GM12878 (cell line): ENCODE data around the gene PREX1. TPM values are rescaled to one million over a fixed set of nuclear protein-coding genes. Genes with fewer than 3 reads are reported as not detected.

Experiments used
- ATAC-seq: fragments of 200-7000 bp; cut with Tn5 transposase; 3 replicates; pipeline ENCODE4 v1.9.1; 2020; ENCODE audit warnings: mild to moderate bottlenecking, moderate library complexity
- BruUV-seq: library from RNA; stranded (reverse); fragments of 400-500 nt; replicated peaks from 2 replicates; lab custom pipeline; 2021; lab: Mats Ljungman, UMichigan
- CTCF ChIA-PET: fragments of 300-600 bp; sonication (Branson Sonifier 250); formaldehyde crosslinking; extraction: SDS; loops from one replicate; lab custom pipeline; 2021; ENCODE audit warnings: inconsistent platforms; lab: Yijun Ruan, JAX
- POLR2A ChIA-PET: fragments of 350-600 bp; formaldehyde crosslinking; extraction: SDS; loops from one replicate; lab custom pipeline; 2021; ENCODE audit warnings: inconsistent platforms; lab: Charles Lee
- RAD21 ChIA-PET: fragments of 300-600 bp; sonication (Branson Sonifier 250); formaldehyde crosslinking; loops from one replicate; lab custom pipeline; 2023; ENCODE audit warnings: antibody characterized with exemption; ENCODE audit not compliant: unreplicated experiment; lab: Charles Lee
- SMC1A ChIA-PET: fragments of 300-600 bp; sonication (Branson Sonifier 250); formaldehyde crosslinking; loops from one replicate; lab custom pipeline; 2023; ENCODE audit not compliant: unreplicated experiment, uncharacterized antibody; lab: Charles Lee
- DNase-seq: peaks from one replicate; pipeline ENCODE4 v3.0.0-alpha.2; 2011; ENCODE audit warnings: low read depth, low spot score
- FAIRE-seq: peaks from 3 replicates; lab custom pipeline; 2011; peaks lifted over from hg19 to GRCh38; lab: Jason Lieb, UNC
- H2AFZ ChIP-seq: 2 replicates; pipeline ENCODE4 v1.6.0; 2011; ENCODE audit warnings: low read depth, low read length, control low read depth; ENCODE audit not compliant: control insufficient read depth
- H3K27ac ChIP-seq: 2 replicates; pipeline ENCODE4 v1.5.1; 2011; ENCODE audit warnings: control low read depth; ENCODE audit not compliant: control insufficient read depth, insufficient read depth
- H3K27me3 ChIP-seq, 2 experiments: replicated peaks in 1 of 2; 2 replicates each; pipeline versions ENCODE4 v1.6.0 to v1.6.1; 2011; ENCODE audit warnings: low read length in 1 of 2; ENCODE audit not compliant: control insufficient read depth in 2 of 2, insufficient read depth in 2 of 2
- H3K36me3 ChIP-seq, 2 experiments: 2 replicates each; pipeline ENCODE4 v1.5.1; 2011; ENCODE audit warnings: low read length in 1 of 2; ENCODE audit not compliant: control insufficient read depth in 2 of 2, insufficient read depth in 2 of 2
- H3K4me1 ChIP-seq: 2 replicates; pipeline ENCODE4 v1.6.1; 2011; ENCODE audit warnings: mild to moderate bottlenecking, low read length, moderate library complexity, mixed read lengths; ENCODE audit not compliant: control insufficient read depth, insufficient read depth
- H3K4me2 ChIP-seq: 2 replicates; pipeline ENCODE4 v1.6.0; 2011; ENCODE audit warnings: control low read depth; ENCODE audit not compliant: control insufficient read depth, insufficient read depth
- H3K4me3 ChIP-seq: fragments of 200-600 bp; sonication (generic); 2 replicates; pipeline ENCODE4 v1.5.1; 2016
- H3K79me2 ChIP-seq: 2 replicates; pipeline ENCODE4 v1.6.0; 2011; ENCODE audit warnings: low read length; ENCODE audit not compliant: control insufficient read depth, insufficient read depth
- H3K9ac ChIP-seq: 2 replicates; pipeline ENCODE4 v1.8.0; 2011; ENCODE audit warnings: low read length, control low read depth, mixed read lengths; ENCODE audit not compliant: control insufficient read depth, insufficient read depth
- H3K9me3 ChIP-seq: replicated peaks from 3 replicates; pipeline ENCODE4 v1.5.1; 2011; ENCODE audit warnings: mild to moderate bottlenecking, low read length; ENCODE audit not compliant: control insufficient read depth, insufficient read depth
- H4K20me1 ChIP-seq: 2 replicates; pipeline ENCODE4 v1.6.0; 2011; ENCODE audit not compliant: control insufficient read depth, insufficient read depth
- BACH1 ChIP-seq: fragments of 450-650 bp; IDR thresholded peaks from 2 replicates; pipeline ENCODE4 v1.6.1; 2017; ENCODE audit warnings: mild to moderate bottlenecking, borderline replicate concordance
- BCLAF1 ChIP-seq: fragments of 450-650 bp; IDR thresholded peaks from 2 replicates; pipeline ENCODE4 v1.6.1; 2017; ENCODE audit warnings: antibody characterized with exemption, mild to moderate bottlenecking, moderate library complexity
- CEBPB ChIP-seq, 2 experiments: fragments of 150-350 bp in 1 of 2; IDR thresholded peaks; 2 replicates each; pipeline ENCODE4 v1.6.1; 2012 to 2014; ENCODE audit warnings: low read depth in 2 of 2, low read length in 2 of 2, borderline replicate concordance in 1 of 2, inconsistent platforms in 1 of 2
- HCFC1 ChIP-seq: fragments of 150-350 bp; IDR thresholded peaks from 2 replicates; pipeline ENCODE4 v1.6.1; 2014; ENCODE audit warnings: low read length
- HDGF ChIP-seq: fragments of 450-650 bp; IDR thresholded peaks from 2 replicates; pipeline ENCODE4 v1.6.1; 2016; ENCODE audit warnings: antibody characterized with exemption
- MLLT1 ChIP-seq: fragments of 450-650 bp; IDR thresholded peaks from 2 replicates; pipeline ENCODE4 v1.6.1; 2016; ENCODE audit warnings: mild to moderate bottlenecking
- MTA3 ChIP-seq: IDR thresholded peaks from 2 replicates; pipeline ENCODE4 v1.6.1; 2012; ENCODE audit warnings: low read length, inconsistent platforms, borderline replicate concordance
- PBX3 ChIP-seq: IDR thresholded peaks from 2 replicates; pipeline ENCODE4 v1.6.1; 2011; ENCODE audit warnings: mild to moderate bottlenecking, low read depth, low read length, moderate library complexity; ENCODE audit not compliant: insufficient replicate concordance
- SMC3 ChIP-seq: IDR thresholded peaks from 2 replicates; pipeline ENCODE4 v1.6.1; 2011; ENCODE audit warnings: low read length, improper control_type of control experiment, borderline replicate concordance
- SRF ChIP-seq, 2 experiments: IDR thresholded peaks; 2 replicates each; pipeline ENCODE4 v1.6.1; 2011; ENCODE audit warnings: low read depth in 2 of 2, low read length in 2 of 2, mild to moderate bottlenecking in 1 of 2, moderate library complexity in 1 of 2
- TAF1 ChIP-seq: IDR thresholded peaks from 2 replicates; pipeline ENCODE4 v1.6.1; 2011; ENCODE audit warnings: mild to moderate bottlenecking, low read depth, low read length, borderline replicate concordance
- TCF12 ChIP-seq: IDR thresholded peaks from 2 replicates; pipeline ENCODE4 v1.6.1; 2011; ENCODE audit warnings: low read depth, mild to moderate bottlenecking, low read length
- ZBED1 ChIP-seq: IDR thresholded peaks from 2 replicates; pipeline ENCODE4 v1.6.1; 2016; ENCODE audit warnings: borderline replicate concordance
- ZNF384 ChIP-seq: IDR thresholded peaks from 2 replicates; pipeline ENCODE4 v1.6.1; 2012; ENCODE audit warnings: low read depth, mild to moderate bottlenecking, low read length, improper control_type of control experiment, borderline replicate concordance
- WGBS: methylation state at CpG from one replicate; pipeline ENCODE4 v1.1.6; 2016; ENCODE audit warnings: low lambda C conversion rate; ENCODE audit not compliant: insufficient replicate concordance, insufficient coverage; ENCODE audit errors: missing lambda C conversion rate; 5-methylcytosine and 5-hydroxymethylcytosine counted together
- in situ Hi-C: fragments of 300-500 bp; cut with MboI; formaldehyde crosslinking; loops from 9 replicates; pipeline ENCODE4 v1.14.3; 2018; ENCODE audit warnings: mixed read lengths
- intact Hi-C: fragments of 100-400 bp; cut with micrococcal nuclease; formaldehyde crosslinking; loops from one replicate; pipeline ENCODE4 v1.14.2; 2022; ENCODE audit not compliant: unreplicated experiment
- polyA plus RNA-seq, 11 experiments: library from polyadenylated mRNA; depleted of rRNA in 4 of 11; unstranded in 6 of 11; stranded (reverse) in 5 of 11; fragments of >200 nt; fragmentation: Nextera tagmentation in 4 of 11; fragmentation: Illumina TruSeq in 1 of 11; extraction: Ambion mirVana in 4 of 11; extraction: Trizol in 1 of 11; gene quantifications; 1 replicate in 1 of 11; 2 replicates in 10 of 11; pipeline versions ENCODE4 v1.2.1 to v1.2.3, GENCODE V29; 2011 to 2016; ENCODE audit warnings: inconsistent platforms in 2 of 11, missing spikeins in 2 of 11, low read depth in 1 of 11
- total RNA-seq, 4 experiments: library from RNA; depleted of rRNA in 3 of 4; stranded (reverse); fragments of >200 nt in 3 of 4; fragmentation: Illumina TruSeq in 1 of 4; extraction: Trizol in 1 of 4; gene quantifications; 2 replicates each; pipeline versions ENCODE4 v1.2.1 to v1.2.3, GENCODE V29; 2013 to 2021
- TF ChIP-seq, protein P1 (sequence below): fragments of 450-650 bp; IDR thresholded peaks from 2 replicates; pipeline ENCODE4 v1.6.1; 2018; ENCODE audit warnings: mild to moderate bottlenecking, low read depth, moderate library complexity; ENCODE audit not compliant: partially characterized antibody

The PREX1 gene
- total and polyA plus RNA-seq, 10 of the 15 experiments (the other 5 are each of a cell fraction or from before 2014, with no cell fraction given): 2.6 to 114 (median 38.9) TPM

DNA sequence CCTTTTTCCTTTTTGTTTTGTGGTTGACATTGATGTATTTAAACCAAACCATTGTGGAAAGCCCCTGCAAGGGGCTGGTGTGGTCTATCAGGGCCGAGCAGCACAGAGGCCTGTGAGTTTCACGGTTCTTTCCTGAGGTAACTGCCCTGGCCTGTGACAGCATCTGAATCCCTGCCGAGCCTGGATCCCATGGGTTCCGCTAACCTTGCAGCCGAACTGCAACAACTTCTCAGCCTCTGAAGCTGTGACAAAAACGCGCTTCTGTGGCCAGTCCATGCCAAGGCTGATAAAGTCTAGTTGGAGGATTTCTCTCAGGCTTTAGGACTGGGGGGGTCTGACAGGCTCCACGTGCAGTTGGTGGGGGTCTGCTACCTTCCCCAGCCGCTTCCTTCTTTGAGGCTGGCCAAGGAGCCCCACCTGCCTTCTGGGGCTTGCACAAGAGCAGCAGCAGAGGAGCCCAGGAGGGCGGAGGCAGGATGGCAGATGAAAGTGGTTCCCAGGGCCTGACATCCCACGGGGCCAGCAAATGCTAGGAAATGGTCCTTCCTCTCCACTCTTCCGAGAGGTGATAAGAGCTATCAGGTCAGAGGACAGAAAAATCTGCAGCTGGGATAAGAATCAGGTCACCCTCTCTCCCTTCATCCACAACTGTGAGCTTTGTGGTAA is 150.9 kb downstream of the PREX1 start (continued):
- TF ChIP-seq PBX3: no peak
- no peak for TF ChIP-seq BCLAF1
- no peak for TF ChIP-seq MLLT1
- no peak for TF ChIP-seq SMC3
- TF ChIP-seq ZNF384: no peak

GRCh38 chr20:48676125-48676524 is 151.7 kb downstream of the PREX1 start:
- H3K4me1 ChIP-seq: no peaks in the 10 kb centered on the region
- H3K4me2 ChIP-seq: no peak overlapping the region
- H2AFZ ChIP-seq: no peak overlapping the region
- no peaks in the 10 kb centered on the region for H3K27me3 ChIP-seq
- no TSS peak for BruUV-seq
- H3K9me3 ChIP-seq: no peaks in the 10 kb centered on the region
- no peak for FAIRE-seq
- H4K20me1 ChIP-seq: no peaks in the 10 kb centered on the region
- SMC1A ChIA-PET: no interaction called here
- RAD21 ChIA-PET: no interaction called here
- no peak overlapping the region for H3K27ac ChIP-seq
- no peak overlapping the region for H3K4me3 ChIP-seq
- in situ Hi-C loops (no loop called here), intact Hi-C loops (no loop called here)
- CTCF ChIA-PET: no interaction called here
- DNase-seq: no peak
- H3K79me2 ChIP-seq: no peaks in the 10 kb centered on the region
- 96% methylated on average over 9 of the region's 9 CpGs for WGBS
- H3K9ac ChIP-seq: no peak overlapping the region
- POLR2A ChIA-PET: no interaction called here
- no peak for ATAC-seq
- peaks cover 31 to 55% of the 10 kb centered on the region in 2 experiments for H3K36me3 ChIP-seq
- TF ChIP-seq HCFC1: no peak
- no peak for TF ChIP-seq HDGF
- TF ChIP-seq CEBPB (IDR thresholded peaks at IDR 0.05; ENCODE audit: borderline replicate concordance in 1 of 2, low read depth in 2 of 2, low read length in 2 of 2): no peak
- no peak for TF ChIP-seq TCF12
- TF ChIP-seq, protein P1, sequence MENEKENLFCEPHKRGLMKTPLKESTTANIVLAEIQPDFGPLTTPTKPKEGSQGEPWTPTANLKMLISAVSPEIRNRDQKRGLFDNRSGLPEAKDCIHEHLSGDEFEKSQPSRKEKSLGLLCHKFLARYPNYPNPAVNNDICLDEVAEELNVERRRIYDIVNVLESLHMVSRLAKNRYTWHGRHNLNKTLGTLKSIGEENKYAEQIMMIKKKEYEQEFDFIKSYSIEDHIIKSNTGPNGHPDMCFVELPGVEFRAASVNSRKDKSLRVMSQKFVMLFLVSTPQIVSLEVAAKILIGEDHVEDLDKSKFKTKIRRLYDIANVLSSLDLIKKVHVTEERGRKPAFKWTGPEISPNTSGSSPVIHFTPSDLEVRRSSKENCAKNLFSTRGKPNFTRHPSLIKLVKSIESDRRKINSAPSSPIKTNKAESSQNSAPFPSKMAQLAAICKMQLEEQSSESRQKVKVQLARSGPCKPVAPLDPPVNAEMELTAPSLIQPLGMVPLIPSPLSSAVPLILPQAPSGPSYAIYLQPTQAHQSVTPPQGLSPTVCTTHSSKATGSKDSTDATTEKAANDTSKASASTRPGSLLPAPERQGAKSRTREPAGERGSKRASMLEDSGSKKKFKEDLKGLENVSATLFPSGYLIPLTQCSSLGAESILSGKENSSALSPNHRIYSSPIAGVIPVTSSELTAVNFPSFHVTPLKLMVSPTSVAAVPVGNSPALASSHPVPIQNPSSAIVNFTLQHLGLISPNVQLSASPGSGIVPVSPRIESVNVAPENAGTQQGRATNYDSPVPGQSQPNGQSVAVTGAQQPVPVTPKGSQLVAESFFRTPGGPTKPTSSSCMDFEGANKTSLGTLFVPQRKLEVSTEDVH: no peak
- TF ChIP-seq SRF (IDR thresholded peaks at IDR 0.05; ENCODE audit: low read depth in 2 of 2, low read length in 2 of 2): no peak
- TF ChIP-seq BACH1: no peak
- no peak for TF ChIP-seq ZBED1
- no peak for TF ChIP-seq MTA3
- TF ChIP-seq TAF1: no peak
